D721Med (cell line): ENCODE results near the gene HPD.

ENCODE experiments used
- DNase-seq: peaks from one replicate; pipeline ENCODE4 v3.0.0; 2011; ENCODE audit warnings: low spot score; ENCODE audit not compliant: insufficient read length
- FAIRE-seq: peaks from 2 replicates; lab custom pipeline; 2011; peaks lifted over from hg19 to GRCh38; lab: Jason Lieb, UNC
- CTCF ChIP-seq: IDR thresholded peaks from 2 replicates; pipeline ENCODE4 v1.5.1; 2012; ENCODE audit warnings: mild to moderate bottlenecking, control low read depth; ENCODE audit not compliant: insufficient read depth; ENCODE audit errors: missing control alignments

HPD gene

GRCh38 chr12:121789800-121790728, 68.6 kb downstream of the HPD start:
- FAIRE-seq (no peak), DNase-seq (no peak)
- TF ChIP-seq CTCF = no peak
